PC-9 (cell line): ENCODE measurements around the gene GMDS. TPM values are rescaled to one million over a fixed set of nuclear protein-coding genes. Genes with fewer than 3 reads are reported as not detected.

Experiments used
- BruUV-seq: library from RNA; stranded (reverse); fragments of 400-500 nt; replicated peaks from 2 replicates; lab custom pipeline; 2021; lab: Mats Ljungman, UMichigan
- CTCF ChIA-PET: fragments of 300-600 bp; sonication (Branson Sonifier 250); formaldehyde crosslinking; loops from one replicate; lab custom pipeline; 2022; ENCODE audit warnings: antibody characterized with exemption; lab: Charles Lee
- POLR2A ChIA-PET: fragments of 300-600 bp; sonication (Branson Sonifier 250); formaldehyde crosslinking; loops from one replicate; lab custom pipeline; 2022; ENCODE audit warnings: antibody characterized with exemption; ENCODE audit not compliant: unreplicated experiment; lab: Charles Lee
- DNase-seq, 2 experiments: peaks; one replicate each; pipeline versions ENCODE4 v3.0.0 to v3.0.0-alpha.2; 2015 to 2022; ENCODE audit warnings: mixed read lengths in 1 of 2
- H2AFZ ChIP-seq: fragments of 200-600 bp; sonication (generic); 2 replicates; pipeline ENCODE4 v1.8.1; 2017; ENCODE audit warnings: antibody characterized with exemption
- H3F3A ChIP-seq: fragments of 200-600 bp; sonication (generic); 2 replicates; pipeline ENCODE4 v1.8.1; 2017; ENCODE audit warnings: antibody characterized with exemption, mild to moderate bottlenecking, low read depth; ENCODE audit not compliant: insufficient read depth
- H3K27ac ChIP-seq: fragments of 200-600 bp; sonication (generic); 2 replicates; pipeline ENCODE4 v1.6.1; 2016; ENCODE audit warnings: mixed run types
- H3K27me3 ChIP-seq: fragments of 200-600 bp; sonication (generic); 2 replicates; pipeline ENCODE4 v1.6.1; 2016; ENCODE audit warnings: low read depth, mixed run types; ENCODE audit not compliant: insufficient read depth
- H3K36me3 ChIP-seq: fragments of 200-600 bp; sonication (generic); 2 replicates; pipeline ENCODE4 v1.6.1; 2016; ENCODE audit warnings: low read depth, mixed run types
- H3K4me1 ChIP-seq: fragments of 200-600 bp; sonication (generic); replicated peaks from 2 replicates; pipeline ENCODE4 v1.6.1; 2016; ENCODE audit warnings: mixed run types; ENCODE audit not compliant: insufficient read depth
- H3K4me2 ChIP-seq: fragments of 200-600 bp; sonication (generic); 2 replicates; pipeline ENCODE4 v1.6.1; 2017; ENCODE audit warnings: mixed run types
- H3K4me3 ChIP-seq: fragments of 200-600 bp; sonication (generic); 2 replicates; pipeline ENCODE4 v1.6.1; 2016; ENCODE audit warnings: mixed run types
- H3K79me2 ChIP-seq: fragments of 200-600 bp; sonication (generic); 2 replicates; pipeline ENCODE4 v1.6.1; 2017; ENCODE audit warnings: low read depth, mixed run types
- H3K9me2 ChIP-seq: fragments of 200-600 bp; sonication (generic); 2 replicates; pipeline ENCODE4 v1.8.1; 2017; ENCODE audit warnings: mild to moderate bottlenecking; ENCODE audit not compliant: insufficient read depth
- H3K9me3 ChIP-seq: fragments of 200-600 bp; sonication (generic); 2 replicates; pipeline ENCODE4 v1.8.1; 2016; ENCODE audit warnings: low read depth; ENCODE audit not compliant: insufficient read depth
- H4K20me1 ChIP-seq: fragments of 200-600 bp; sonication (generic); 2 replicates; pipeline ENCODE4 v1.8.1; 2017; ENCODE audit not compliant: insufficient read depth
- EZH2 ChIP-seq: fragments of 200-600 bp; sonication (generic); IDR thresholded peaks from 2 replicates; pipeline ENCODE4 v1.8.0; 2017; ENCODE audit warnings: antibody characterized with exemption, low read depth
- intact Hi-C: fragments of 100-400 bp; cut with micrococcal nuclease; formaldehyde crosslinking; loops from one replicate; pipeline ENCODE4 v1.10.0; 2022; ENCODE audit not compliant: unreplicated experiment
- total RNA-seq: library from RNA; stranded (reverse); gene quantifications from 2 replicates; pipeline ENCODE4 v1.2.3, GENCODE V29; 2021
- TF ChIP-seq, protein P1 (sequence below): fragments of 200-600 bp; sonication (generic); conservative IDR thresholded peaks from 2 replicates; pipeline ENCODE4 v1.6.1; 2017; ENCODE audit warnings: mixed run types, antibody characterized with exemption, mild to moderate bottlenecking, moderate library complexity

Gene GMDS
- total RNA-seq, 1 experiment from 2014 or later: 30.1 TPM

DNA sequence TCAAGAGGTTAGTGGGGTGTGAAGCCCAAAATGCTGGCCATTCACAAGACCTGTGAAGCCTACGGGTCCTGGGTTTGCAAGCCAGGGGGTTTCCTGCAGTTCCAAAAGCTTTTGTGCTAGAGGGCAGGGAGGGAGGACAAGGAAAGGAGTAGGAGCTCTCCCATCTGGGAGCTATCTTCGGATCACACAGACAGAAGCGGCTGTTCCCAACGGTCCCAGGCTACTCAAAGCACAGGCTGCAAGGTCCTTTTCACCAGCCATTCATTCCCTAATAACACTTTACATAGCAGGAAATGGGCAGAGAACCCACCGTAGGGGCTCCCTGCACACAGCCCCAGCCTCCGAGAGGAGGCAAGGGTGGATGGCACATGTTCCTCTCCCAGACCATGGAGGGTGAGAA is 338.8 kb downstream of the GMDS start:
- Histone ChIP-seq H3K9me3 (no peaks in the 10 kb centered on the region), H3K4me1 (no peaks in the 10 kb centered on the region), H2AFZ (no peak overlapping the region), H4K20me1 (no peaks in the 10 kb centered on the region), H3K27me3 (no peaks in the 10 kb centered on the region), H3K4me3 (no peak overlapping the region), H3K4me2 (no peak overlapping the region), H3K79me2 (no peaks in the 10 kb centered on the region), H3K9me2 (no peaks in the 10 kb centered on the region), H3F3A (no peaks in the 10 kb centered on the region), H3K36me3 (no peaks in the 10 kb centered on the region), H3K27ac (no peak overlapping the region)
- TF ChIP-seq, protein P1, sequence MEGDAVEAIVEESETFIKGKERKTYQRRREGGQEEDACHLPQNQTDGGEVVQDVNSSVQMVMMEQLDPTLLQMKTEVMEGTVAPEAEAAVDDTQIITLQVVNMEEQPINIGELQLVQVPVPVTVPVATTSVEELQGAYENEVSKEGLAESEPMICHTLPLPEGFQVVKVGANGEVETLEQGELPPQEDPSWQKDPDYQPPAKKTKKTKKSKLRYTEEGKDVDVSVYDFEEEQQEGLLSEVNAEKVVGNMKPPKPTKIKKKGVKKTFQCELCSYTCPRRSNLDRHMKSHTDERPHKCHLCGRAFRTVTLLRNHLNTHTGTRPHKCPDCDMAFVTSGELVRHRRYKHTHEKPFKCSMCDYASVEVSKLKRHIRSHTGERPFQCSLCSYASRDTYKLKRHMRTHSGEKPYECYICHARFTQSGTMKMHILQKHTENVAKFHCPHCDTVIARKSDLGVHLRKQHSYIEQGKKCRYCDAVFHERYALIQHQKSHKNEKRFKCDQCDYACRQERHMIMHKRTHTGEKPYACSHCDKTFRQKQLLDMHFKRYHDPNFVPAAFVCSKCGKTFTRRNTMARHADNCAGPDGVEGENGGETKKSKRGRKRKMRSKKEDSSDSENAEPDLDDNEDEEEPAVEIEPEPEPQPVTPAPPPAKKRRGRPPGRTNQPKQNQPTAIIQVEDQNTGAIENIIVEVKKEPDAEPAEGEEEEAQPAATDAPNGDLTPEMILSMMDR: no peak
- TF ChIP-seq EZH2: no peak
- DNase-seq: no peak
- ChIA-PET CTCF (no interaction called here), POLR2A (no interaction called here)
- no TSS peak for BruUV-seq
- intact Hi-C loops: no loop called here

- no peaks in the 10 kb centered on the region for H3K79me2 ChIP-seq
- no peaks in the 10 kb centered on the region for H3K9me3 ChIP-seq
- H3K27ac ChIP-seq: no peak overlapping the region
- H3F3A ChIP-seq: no peaks in the 10 kb centered on the region
- H3K9me2 ChIP-seq: no peaks in the 10 kb centered on the region
- H2AFZ ChIP-seq: no peak overlapping the region
- no peaks in the 10 kb centered on the region for H3K27me3 ChIP-seq
- ChIA-PET CTCF (no interaction called here), POLR2A (no interaction called here)
- intact Hi-C loops: no loop called here
- H3K36me3 ChIP-seq: no peaks in the 10 kb centered on the region
- no peak for DNase-seq
- H4K20me1 ChIP-seq: no peaks in the 10 kb centered on the region
- H3K4me2 ChIP-seq: no peak overlapping the region
- H3K4me1 ChIP-seq: no peaks in the 10 kb centered on the region
- H3K4me3 ChIP-seq: no peak overlapping the region
- BruUV-seq: no TSS peak
- no peak for TF ChIP-seq EZH2
- TF ChIP-seq, protein P1: no peak
These were observed 339.4 kb downstream of the GMDS start for GRCh38 chr6:1906014-1906413.

GRCh38 chr6:1904898-1905297 is 340.5 kb downstream of the GMDS start:
- Histone ChIP-seq H3K9me2 (no peaks in the 10 kb centered on the region), H3K27me3 (no peaks in the 10 kb centered on the region), H3K27ac (no peak overlapping the region), H3K9me3 (no peaks in the 10 kb centered on the region), H3K4me3 (no peak overlapping the region), H3K36me3 (no peaks in the 10 kb centered on the region), H3K79me2 (no peaks in the 10 kb centered on the region), H2AFZ (no peak overlapping the region), H3K4me1 (no peaks in the 10 kb centered on the region), H4K20me1 (no peaks in the 10 kb centered on the region), H3F3A (no peaks in the 10 kb centered on the region), H3K4me2 (no peak overlapping the region)
- BruUV-seq: no TSS peak
- no peak for TF ChIP-seq EZH2
- TF ChIP-seq, protein P1: no peak
- intact Hi-C loops: no loop called here
- no peak for DNase-seq
- POLR2A ChIA-PET: no interaction called here
- CTCF ChIA-PET: no interaction called here
